ENCODE measurements around the gene ING3.
"Not testable (repeated sequence)": the region's sequence is repeated elsewhere in the genome, so short reads cannot be mapped to it uniquely, and the experiment has no call there.

The ING3 gene

GRCh38 chr7:120949998-120950538, 509 bp upstream of the ING3 start:
- no peak for DNase-seq (ENCODE audit: low read depth in 2 of 3, low spot score in 1 of 3)

- no peak for DNase-seq (ENCODE audit: low read depth in 2 of 3, low spot score in 1 of 3)
Measured at GRCh38 chr7:120951309-120951699, 727 bp downstream of the ING3 start.

- DNase-seq (ENCODE audit: low read depth in 2 of 3, low spot score in 1 of 3): no peak
Measured at GRCh38 chr7:120951826-120952225, 1.2 kb downstream of the ING3 start.

GRCh38 chr7:120955577-120956149, 5.1 kb downstream of the ING3 start:
- DNase-seq (ENCODE audit: low read depth in 2 of 3, low spot score in 1 of 3): no peak

- no peak for DNase-seq (ENCODE audit: low read depth in 2 of 3, low spot score in 1 of 3)
Measured at GRCh38 chr7:120959929-120960484, 9.4 kb downstream of the ING3 start.

- no peak for DNase-seq (ENCODE audit: low read depth in 2 of 3, low spot score in 1 of 3)
Measured at GRCh38 chr7:120960714-120961113, 10.1 kb downstream of the ING3 start.

- no peak for DNase-seq (ENCODE audit: low read depth in 2 of 3, low spot score in 1 of 3)
Measured at GRCh38 chr7:120961638-120962173, 11.1 kb downstream of the ING3 start.

- DNase-seq (ENCODE audit: low read depth in 2 of 3, low spot score in 1 of 3): no peak
Measured at GRCh38 chr7:120964088-120964487, 13.5 kb downstream of the ING3 start.

GRCh38 chr7:120966961-120967360, 16.4 kb downstream of the ING3 start:
- DNase-seq (ENCODE audit: low read depth in 2 of 3, low spot score in 1 of 3): no peak

- DNase-seq (ENCODE audit: low read depth in 2 of 3, low spot score in 1 of 3): no peak
Measured at GRCh38 chr7:120973849-120974248, 23.3 kb downstream of the ING3 start.

GRCh38 chr7:120979765-120980499, 29.4 kb downstream of the ING3 start:
- DNase-seq (ENCODE audit: low read depth in 2 of 3, low spot score in 1 of 3): no peak

GRCh38 chr7:120981117-120981516, 30.5 kb downstream of the ING3 start:
- no peak for DNase-seq (ENCODE audit: low read depth in 2 of 3, low spot score in 1 of 3)

- no peak for DNase-seq (ENCODE audit: low read depth in 2 of 3, low spot score in 1 of 3)
Measured at GRCh38 chr7:120981888-120982615, 31.5 kb downstream of the ING3 start.

GRCh38 chr7:120983592-120983991, 33.0 kb downstream of the ING3 start:
- DNase-seq (ENCODE audit: low read depth in 2 of 3, low spot score in 1 of 3): not testable (repeated sequence)

- DNase-seq (ENCODE audit: low read depth in 2 of 3, low spot score in 1 of 3): no peak
Measured at GRCh38 chr7:120984406-120984805, 33.8 kb downstream of the ING3 start.

- DNase-seq (ENCODE audit: low read depth in 2 of 3, low spot score in 1 of 3): no peak
Measured at GRCh38 chr7:120985130-120985758, 34.7 kb downstream of the ING3 start.

GRCh38 chr7:120985839-120986238, 35.3 kb downstream of the ING3 start:
- DNase-seq (ENCODE audit: low read depth in 2 of 3, low spot score in 1 of 3): no peak

GRCh38 chr7:120986650-120987049, 36.1 kb downstream of the ING3 start:
- no peak for DNase-seq (ENCODE audit: low read depth in 2 of 3, low spot score in 1 of 3)

- DNase-seq (ENCODE audit: low read depth in 2 of 3, low spot score in 1 of 3): no peak
Measured at GRCh38 chr7:120987280-120987679, 36.7 kb downstream of the ING3 start.

- peak; percentile 70 to 79 (median 74) for DNase-seq (ENCODE audit: low read depth in 2 of 3, low spot score in 1 of 3)
Measured at GRCh38 chr7:120987683-120988590, 37.4 kb downstream of the ING3 start.

All from stimulated activated CD4-positive, alpha-beta T cell treated with anti-CD3 and anti-CD28 coated beads, Interleukin-12 subunit alpha, Interleukin-12 subunit beta, amount 100 ng/mL, for 48 hours (primary cell).